Activated T-helper 1 cell treated with anti-CD3 and anti-CD28 coated beads, Interleukin-2, amount 50 U/mL, for 16 hours (primary cell): ENCODE results near the gene GLIS2.

Experiments used
- DNase-seq, 2 donors: peaks; one replicate each; pipeline ENCODE4 v3.0.0-alpha.2; 2020; ENCODE audit warnings: low read depth in 1 of 2, low spot score in 1 of 2

The GLIS2 gene

DNA sequence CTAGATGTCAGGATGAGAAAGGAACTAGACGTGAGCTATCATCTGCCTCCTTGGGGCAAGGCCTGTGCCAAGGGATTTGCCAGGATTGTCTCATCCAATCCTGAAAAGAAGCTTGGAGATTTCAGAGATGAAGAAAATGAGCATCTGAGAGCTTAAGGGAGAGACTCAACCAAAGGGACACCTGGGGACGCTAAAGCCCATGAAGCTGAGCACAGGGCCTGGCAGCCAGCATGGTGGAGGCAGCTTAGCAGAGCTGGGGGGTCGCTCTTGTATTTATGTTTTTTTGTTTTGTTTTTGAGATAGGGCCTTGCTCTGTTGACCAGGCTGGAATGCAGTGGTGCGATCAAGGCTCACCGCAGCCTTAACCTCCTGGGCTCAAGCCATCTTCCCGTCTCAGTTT is 18.4 kb upstream of the GLIS2 start:
- no peak for DNase-seq

DNA sequence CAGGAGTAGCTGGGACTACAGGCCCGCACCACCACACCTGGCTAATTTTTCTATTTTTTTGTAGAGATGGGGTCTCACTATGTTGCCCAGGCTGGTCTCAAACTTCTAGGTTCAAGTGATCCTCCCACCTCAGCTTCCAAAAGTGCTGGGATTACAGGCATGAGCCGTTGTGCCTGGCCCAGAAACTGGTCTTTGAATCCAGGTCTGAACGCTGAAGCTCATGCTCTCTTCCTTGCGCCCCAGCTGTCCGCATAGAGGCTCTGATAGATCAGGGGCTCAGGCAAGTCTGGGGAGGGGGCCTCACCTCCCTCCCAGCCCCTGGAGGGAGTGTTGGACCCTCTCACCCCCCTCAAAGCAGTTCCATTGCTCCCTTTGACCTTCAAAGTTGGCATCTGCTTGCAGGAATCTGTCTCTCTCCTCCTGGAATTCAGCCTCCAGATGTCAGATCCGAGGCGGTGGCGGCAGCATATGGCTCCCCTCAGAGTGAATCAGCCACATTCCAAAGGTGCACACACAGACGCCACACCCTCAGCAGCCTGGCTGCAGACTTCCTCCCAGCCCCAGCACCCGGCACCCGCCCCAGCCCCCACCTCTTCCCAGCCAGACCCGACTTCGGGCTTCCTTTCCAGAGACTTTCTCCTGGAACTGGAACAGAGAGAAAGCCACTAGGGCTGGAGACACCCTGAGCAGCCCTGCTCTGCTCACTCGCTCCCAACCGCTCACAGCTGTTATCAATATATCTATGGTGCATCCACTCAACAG is 16.9 kb upstream of the GLIS2 start:
- DNase-seq, result no peak

DNA sequence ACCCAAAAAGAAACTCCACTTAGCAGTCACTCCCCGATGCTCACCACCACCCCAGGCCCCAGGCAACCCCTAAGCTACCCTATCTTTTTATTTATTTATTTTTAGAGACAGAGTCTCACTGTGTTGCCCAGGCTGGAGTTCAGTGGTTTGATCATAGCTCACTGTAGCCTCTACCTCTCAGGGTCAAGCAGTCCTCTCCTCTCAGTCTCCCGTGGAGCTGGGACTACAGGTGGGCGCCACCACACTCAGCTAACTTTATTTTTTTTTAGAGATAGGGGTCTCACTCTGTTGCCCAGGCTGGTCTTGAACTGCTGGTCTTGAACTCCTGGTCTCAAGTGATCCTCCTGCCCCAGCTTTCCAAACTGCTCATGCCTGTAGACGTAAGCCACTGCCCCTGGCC is 14.7 kb upstream of the GLIS2 start:
- DNase-seq, result no peak

DNA sequence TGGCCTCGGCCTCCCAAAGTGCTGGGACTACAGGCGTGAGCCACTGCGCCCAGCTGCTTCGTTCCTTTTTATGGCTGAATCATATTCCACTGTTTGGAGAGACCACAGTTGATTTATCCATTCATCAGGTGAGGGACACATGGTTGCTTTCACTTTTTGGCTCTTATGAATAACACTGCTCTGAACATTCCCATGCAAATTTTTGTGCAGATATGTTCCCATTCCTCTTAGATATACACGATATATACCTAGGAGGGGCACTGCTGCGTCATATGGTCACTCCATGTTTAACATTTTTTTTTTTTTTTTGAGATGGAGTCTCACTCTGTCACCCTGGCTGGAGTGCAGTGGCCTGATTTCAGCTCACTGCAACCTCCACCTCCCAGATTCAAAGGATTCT is 13.9 kb upstream of the GLIS2 start:
- DNase-seq, result no peak

DNA sequence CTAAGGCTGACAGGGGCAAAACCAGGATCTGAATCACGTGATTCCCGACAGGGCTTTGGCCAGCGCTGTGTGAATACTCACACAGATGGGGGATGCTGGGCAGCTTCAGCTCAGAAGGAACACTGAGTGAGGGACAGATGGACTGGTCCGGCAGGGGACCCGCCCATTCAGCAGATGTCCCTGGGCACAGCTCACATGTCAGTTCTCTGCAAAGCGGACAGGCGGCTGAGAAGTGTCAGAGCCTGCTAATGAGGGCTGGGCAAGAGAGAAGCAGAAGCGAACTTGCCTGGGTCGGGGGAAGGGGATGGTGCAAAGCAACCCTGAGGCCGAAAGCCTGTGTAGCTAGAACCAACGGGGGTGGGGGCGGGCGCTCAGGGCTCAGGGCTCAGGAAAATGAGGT is 11.9 kb upstream of the GLIS2 start:
- no peak for DNase-seq

DNA sequence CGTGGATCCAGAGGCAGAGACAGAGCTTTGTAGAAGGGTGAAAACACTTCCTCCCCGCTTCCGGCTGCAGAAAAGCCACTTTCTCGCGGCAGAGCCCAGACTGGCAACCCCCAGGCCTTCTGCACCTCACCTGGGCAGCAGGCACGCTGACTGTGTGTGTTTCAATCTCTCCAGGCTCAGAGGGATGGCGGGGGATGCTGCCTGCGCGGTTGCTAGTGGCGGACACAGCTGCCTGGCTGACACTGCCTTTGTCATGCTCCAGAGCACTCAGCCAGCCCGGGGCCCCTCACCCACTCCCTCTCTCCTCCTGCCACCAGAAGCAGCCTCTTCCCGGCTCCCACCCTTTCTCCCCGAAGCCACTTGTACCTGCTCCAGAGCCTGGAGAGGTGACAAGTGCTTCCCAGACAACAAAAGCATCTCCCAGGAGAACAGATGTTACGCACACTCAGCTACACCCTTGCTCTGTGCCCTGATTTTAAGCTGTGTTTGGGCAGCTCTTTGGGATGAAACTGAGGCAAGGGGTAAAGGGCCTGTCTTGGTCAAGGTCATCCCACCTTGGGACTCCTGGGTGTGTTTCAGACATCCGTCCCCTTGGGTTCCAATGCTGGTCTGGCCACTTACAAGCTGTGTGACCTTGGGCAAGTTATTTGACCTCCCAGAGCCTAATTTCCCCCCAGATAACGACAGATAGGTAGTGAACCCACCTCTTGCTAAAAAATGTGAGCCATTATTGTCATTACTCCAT is 9.2 kb upstream of the GLIS2 start:
- no peak for DNase-seq

DNA sequence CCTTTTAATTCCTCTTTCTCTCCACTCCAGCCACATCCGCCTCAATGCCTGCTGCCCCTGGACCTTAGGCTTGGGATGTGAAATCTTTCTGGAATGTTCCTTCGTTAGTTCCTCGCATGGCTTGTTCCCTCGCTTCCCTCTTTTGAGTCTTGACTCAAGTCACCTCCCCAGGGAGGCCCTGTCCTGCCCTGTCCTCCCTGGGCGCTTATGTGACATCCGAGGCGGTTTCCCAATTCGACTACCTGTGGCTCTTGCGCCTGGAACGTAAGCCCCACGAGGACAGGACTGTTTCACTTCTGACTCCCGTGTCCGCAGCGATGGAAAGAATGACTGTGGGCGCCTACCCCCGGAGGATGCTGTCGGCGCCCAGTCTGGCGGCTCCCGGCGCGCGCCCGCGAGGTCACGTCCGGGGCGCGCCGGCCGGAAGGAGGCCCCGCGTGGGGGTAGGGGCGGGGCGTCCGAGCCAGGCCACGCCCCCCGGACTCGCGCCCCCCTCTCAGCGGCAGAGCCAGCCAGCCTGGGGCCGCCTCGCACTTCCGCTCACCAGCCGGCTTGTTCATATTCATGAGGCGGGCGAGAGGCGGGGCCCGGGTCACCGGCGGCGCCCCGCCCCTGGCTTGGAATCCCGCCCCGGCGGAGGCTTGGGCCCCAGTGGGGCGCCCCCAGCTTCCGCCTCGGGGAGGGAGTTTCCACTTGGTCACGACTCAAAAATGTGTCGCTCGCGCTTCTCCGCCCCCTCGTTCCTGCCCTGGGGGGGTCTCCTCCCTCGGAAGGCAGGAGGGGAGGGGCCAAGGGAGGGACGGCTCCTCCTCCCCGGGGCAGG is 8.4 kb upstream of the GLIS2 start:
- peak; percentile 90 to 97 for DNase-seq

DNA sequence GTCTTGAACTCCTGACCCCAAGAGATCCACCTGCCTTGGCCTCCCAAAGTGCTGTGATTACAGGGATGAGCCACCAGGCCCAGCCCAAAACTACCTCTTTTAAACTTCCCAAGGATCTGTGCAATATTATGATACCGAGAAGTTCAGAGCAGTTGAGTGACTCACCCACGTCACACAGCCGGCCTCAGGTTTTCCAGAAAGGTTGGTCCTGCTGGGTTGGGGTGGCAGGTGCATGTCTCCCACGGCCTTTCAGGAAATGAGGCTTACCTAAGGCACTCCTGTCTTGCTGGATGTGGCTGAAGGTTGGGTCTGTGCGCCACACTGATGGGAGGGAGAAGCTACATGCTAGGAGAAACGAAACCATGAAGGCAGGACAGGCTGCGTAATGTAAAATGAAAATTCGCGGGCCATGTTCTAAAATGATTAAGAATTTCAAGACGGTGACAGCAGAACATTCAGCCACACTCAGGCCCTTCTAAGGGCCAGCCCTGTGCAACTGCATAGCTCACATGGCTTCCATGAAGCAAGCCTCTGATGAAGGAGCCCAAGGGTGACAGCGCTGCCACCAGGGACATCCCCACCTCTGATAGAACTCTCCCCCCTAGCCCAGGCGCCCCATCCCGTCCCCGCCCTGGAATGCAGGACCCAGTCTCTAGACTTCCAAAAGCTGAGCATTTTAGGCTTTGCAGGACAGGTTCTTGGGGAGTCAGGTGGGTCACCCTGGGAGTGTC is 6.6 kb upstream of the GLIS2 start:
- no peak for DNase-seq

DNA sequence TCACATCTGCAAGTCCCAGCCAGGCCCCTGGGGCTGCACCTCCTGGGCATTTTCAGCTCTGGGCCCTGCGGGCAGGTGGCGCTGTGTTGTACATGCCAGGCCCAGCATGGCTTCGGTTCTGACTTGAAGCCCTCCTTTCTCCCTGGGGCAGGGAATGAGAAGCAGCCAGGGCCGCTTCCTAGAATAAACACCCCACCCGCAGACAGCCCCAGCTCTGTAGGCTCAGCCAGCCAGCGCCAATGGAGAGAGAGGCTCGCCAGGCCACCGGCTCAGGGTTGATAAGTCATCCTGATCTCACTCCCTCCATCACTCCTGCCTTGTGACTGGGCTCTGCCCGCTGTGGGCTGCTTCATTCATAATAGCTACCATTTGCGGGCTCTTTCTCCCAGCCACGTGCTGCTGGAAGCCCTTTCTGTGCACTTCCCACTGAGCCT is 6.0 kb upstream of the GLIS2 start:
- no peak for DNase-seq

DNA sequence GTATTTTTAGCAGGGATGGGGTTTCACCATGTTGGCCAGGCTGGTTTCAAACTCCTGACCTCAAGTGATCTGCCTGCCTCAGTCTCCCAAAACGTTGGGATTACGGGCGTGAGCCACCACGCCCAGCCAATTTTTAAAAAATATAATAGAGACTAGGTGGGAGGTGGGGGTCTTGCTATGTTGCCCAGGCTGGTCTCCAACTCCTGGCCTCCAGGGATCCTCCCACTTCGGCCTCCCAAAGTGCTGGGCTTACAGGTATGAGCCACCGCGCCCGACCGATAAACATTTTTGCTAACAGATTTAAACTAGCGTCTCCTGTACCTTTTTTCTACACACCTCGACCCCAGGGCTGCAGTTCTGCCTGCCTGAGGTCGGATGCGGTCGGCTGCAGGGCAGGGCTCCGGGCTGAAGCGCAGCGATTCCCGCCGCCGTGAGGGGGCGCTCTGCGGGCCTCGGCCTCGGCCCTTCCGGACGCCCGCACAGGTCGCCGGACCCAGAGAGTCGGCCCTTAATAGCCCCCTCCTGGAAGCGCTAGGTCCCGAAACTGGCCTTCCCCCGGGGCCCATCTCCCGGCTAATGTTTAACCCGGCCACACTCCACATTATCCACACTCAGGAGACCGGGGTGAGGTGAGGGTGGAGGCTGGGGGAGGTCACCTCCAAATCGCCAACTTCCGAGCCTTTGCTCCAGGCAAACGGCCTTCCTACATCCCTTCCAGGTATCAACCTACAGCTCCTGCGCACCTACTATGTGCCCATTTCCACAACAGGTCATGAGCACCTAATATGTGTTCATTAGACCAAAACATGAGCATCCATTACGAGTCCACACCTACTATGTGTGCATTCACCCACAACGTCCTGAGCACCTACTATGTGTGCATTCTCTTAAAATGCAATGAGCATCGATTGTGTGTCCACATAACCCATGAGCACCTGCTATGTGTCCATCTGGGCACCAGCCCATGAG is 2.0 kb upstream of the GLIS2 start:
- DNase-seq, result no peak

DNA sequence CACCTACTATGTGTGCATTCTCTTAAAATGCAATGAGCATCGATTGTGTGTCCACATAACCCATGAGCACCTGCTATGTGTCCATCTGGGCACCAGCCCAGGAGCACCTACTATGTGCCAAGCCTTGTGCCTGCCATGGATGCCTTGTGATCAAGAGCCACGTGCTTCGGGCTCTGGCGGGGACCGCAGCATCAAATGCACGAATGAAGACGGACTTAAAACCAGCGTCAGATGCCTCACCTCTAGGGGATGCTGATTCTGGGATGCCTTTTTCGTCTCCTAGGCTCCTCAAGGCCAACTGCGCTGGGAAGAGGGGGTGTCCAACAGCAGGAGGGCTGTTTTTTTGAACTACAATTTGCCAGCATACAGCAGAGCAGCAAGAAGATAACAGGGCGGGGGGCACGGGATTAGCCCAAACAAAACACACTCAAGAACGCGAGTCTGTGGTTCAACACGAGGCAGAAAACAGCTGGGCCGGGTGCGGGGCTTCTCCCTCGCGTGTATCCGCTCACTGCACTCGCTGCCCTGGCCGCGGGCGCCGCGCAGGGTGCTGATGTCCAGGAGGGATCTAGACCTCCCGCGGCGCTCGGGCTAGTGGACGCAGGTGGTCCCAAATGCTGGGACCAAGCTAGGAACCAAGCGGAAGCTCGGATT is 1.2 kb upstream of the GLIS2 start:
- no peak for DNase-seq

DNA sequence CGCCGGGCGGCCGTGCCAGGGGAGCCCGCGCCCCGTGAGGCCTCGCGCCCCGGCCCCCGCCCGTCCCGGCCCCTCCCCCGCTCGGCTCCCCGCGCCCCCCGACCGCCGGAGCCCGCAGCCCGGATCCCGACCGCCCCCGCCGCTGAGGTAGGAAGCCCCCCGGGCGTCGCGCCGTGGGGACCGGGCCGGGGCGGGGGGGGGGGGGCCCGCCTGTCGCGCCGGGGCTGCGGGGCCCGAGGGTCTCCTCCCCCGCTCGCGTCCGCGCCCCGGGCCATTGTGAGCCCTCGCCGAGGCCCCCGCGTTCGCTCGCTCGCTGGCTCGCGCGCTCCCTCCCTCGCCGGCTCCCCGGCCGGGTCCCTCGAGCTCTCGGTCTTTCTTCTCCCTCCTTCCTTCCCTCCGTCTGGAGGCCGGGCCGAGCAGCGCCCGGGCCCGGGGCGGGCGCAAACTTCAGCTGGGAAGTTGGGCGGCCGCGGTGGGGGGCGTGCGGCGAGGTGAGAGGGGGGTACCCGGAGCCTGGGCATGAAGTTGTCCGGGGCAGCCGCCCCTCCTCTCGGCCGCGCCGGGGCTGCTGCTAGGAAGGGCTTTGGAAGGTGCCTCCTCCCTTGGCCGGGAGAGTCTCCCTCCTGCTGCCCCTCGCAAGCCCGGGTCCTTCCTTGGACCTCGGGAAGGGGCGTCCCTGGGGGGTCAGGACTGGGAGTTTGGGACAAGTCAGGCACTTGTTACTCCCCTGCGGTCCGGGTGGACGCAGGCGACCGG is 419 bp downstream of the GLIS2 start:
- DNase-seq, result no peak

DNA sequence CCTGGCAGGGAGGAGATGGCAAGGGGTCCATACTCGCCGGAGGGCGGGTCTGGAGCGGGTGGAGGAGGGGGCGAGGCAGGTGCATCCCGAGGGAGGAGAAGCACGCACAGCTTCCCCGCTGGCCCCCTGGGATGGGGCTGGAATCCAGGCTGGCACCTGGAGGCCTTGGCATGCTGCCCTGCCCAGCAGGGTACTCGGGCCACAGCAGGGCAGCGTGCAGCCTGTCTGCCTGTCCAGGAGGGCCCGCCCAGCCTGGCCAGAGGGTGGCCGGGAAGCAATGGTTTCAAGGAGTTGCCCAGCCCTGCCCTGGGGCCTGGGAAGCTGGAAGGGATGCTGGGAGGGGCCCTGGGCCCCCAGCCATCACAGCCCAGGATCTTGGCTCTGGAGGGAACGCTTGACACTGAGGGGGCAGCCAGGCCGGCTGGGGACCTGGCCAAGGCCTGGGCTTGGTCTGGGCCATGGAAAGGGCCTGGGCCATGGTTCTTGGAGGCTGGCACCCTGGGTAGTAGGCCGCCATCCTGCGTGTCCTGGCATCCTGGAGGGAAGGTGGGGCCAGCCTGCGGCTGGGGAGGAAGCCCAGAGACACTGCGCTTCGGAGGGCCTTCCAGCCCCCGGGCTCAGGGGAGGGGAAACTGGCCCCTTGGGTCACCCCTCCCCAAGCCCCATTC is 1.1 kb downstream of the GLIS2 start:
- DNase-seq, result no peak

DNA sequence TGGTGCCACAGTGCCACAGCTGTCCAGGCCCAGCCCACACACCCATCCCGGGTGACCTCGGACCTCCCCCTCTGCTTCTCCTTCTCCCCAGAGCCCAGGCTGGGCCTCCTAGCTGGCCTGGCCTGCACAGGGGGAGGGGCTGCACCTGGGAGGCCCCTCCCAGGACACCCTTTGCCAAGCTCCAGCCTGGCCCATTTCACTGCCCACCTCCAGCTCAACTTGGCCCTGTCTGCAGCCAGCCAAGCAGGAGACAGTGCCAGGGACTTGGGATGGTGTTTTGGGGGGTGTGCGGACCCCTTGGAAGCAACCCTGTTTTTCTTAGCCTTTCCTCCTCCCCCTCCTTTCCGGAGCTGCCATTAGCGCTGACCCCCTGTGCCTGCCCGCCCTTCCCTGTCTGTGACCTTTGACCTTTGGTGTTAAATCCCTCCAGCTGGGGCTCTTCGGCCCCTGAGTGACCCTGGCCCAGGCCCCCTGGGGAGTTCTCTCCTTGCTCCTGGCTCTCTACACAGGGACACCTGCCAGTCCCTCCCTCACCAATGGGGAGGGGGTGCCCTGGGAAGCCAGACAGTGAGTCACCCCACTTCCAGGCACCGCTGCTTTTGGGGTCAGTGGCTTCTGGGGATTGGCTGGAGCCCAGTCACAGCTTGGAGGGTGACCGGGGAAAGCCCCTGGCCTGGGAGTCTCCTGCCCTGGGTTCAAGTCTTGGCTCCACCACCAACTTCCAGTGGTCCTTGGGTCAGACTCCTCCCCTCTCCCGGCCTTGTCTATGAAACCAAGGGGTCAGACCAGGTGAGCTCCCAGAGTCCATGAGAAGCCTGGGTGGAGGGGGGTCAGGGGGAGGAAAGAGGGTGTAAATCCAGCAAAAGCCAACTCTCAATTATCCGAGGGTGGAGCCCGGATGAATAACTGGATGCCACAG is 1.9 kb downstream of the GLIS2 start:
- DNase-seq, result no peak

DNA sequence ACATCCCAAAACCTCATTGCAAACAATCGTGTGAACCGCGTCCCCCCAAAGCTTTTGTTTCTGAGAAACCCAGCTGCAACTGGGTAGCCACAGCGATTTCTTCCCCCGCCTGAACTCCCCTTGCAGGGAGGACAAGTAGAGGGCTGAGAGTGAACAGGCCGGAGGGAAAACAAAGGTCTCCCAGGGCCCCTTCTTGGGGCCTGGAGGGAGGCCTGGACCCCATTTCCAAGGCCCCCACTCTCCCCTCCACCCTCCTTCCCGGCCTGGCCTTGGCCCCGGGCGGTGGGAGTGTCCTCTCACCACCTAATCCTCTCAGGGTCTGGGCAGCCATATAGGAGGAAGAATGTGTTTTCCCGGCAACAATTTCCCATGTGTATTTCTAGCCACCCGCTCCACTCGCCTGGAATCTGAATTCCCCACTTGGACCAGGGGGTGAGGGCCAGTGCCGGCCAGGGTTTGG is 2.6 kb downstream of the GLIS2 start:
- no peak for DNase-seq

DNA sequence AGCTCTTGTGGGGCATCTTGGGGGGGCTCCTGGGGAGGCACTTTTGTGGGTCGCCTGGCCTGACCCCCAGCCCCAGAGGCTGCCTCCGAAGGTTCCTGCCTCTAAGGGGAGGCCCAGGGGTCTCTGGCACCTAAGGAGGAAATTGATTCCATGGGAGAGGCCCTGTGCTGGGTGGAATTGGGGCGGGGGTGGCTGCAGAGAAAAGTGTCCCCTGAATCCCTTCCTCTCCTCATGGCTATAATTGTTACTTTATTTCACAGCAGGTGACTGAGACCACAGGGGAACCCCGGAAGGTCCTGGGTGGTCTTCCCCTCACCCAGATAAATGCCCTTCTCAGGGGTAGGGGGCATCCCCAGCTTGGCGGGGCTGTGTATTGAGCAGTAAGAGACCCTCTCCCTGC is 3.1 kb downstream of the GLIS2 start:
- no peak for DNase-seq
